Liver (tissue), 3 donors: ENCODE measurements around the gene RNF25.

Source experiments
- CTCF ChIP-seq: fragments of 150-350 bp; IDR thresholded peaks from 2 replicates; pipeline ENCODE4 v1.5.1; 2017; ENCODE audit warnings: improper control_type of control experiment, low read depth, low read length; ENCODE audit not compliant: missing input control
- EGR1 ChIP-seq, 2 donors: IDR thresholded peaks; 2 replicates each; pipeline ENCODE4 v1.6.1; 2016 to 2018; ENCODE audit warnings: antibody characterized with exemption in 2 of 2, low read depth in 2 of 2
- GABPA ChIP-seq, 2 donors: IDR thresholded peaks in 1 of 2; conservative IDR thresholded peaks in 1 of 2; 2 replicates each; pipeline ENCODE4 v1.6.1; 2016; ENCODE audit warnings: antibody characterized with exemption in 2 of 2, mild to moderate bottlenecking in 1 of 2, moderate library complexity in 1 of 2
- HNF4G ChIP-seq: IDR thresholded peaks from 2 replicates; pipeline ENCODE4 v1.6.1; 2016; ENCODE audit warnings: antibody characterized with exemption
- JUND ChIP-seq, 2 donors: IDR thresholded peaks; 2 replicates each; pipeline ENCODE4 v1.6.1; 2016; ENCODE audit warnings: antibody characterized with exemption in 2 of 2
- MAX ChIP-seq: IDR thresholded peaks from 2 replicates; pipeline ENCODE4 v1.6.1; 2016; ENCODE audit warnings: antibody characterized with exemption
- RAD21 ChIP-seq, 2 donors: IDR thresholded peaks; 2 replicates each; pipeline ENCODE4 v1.6.1; 2016; ENCODE audit warnings: antibody characterized with exemption in 2 of 2, mild to moderate bottlenecking in 2 of 2
- REST ChIP-seq: IDR thresholded peaks from 2 replicates; pipeline ENCODE4 v1.6.1; 2016; ENCODE audit warnings: antibody characterized with exemption, mild to moderate bottlenecking
- RXRA ChIP-seq, 2 donors: IDR thresholded peaks; 2 replicates each; pipeline ENCODE4 v1.6.1; 2017 to 2018; ENCODE audit warnings: antibody characterized with exemption in 2 of 2, mild to moderate bottlenecking in 1 of 2
- SP1 ChIP-seq: IDR thresholded peaks from 2 replicates; pipeline ENCODE4 v1.6.1; 2018; ENCODE audit warnings: antibody characterized with exemption, mild to moderate bottlenecking
- YY1 ChIP-seq: IDR thresholded peaks from 2 replicates; pipeline ENCODE4 v1.6.1; 2016; ENCODE audit warnings: antibody characterized with exemption, mild to moderate bottlenecking
- ZBTB33 ChIP-seq: IDR thresholded peaks from 2 replicates; pipeline ENCODE4 v1.6.1; 2016; ENCODE audit warnings: antibody characterized with exemption
- donor health status: healthy.
- donor health status: healthy.

- TF ChIP-seq YY1 (no peak), MAX (no peak), CTCF (no peak), RXRA (IDR thresholded peaks at IDR 0.05) (no peak), SP1 (no peak), REST (no peak), ZBTB33 (no peak), GABPA (IDR thresholded peaks at IDR 0.05 in 1 of 2, conservative IDR thresholded peaks at IDR 0.05 in 1 of 2) (no peak), JUND (IDR thresholded peaks at IDR 0.05) (no peak), RAD21 (IDR thresholded peaks at IDR 0.05) (no peak), HNF4G (no peak), EGR1 (IDR thresholded peaks at IDR 0.05; ENCODE audit: low read depth in 2 of 2) (no peak)
Observed at GRCh38 chr2:218679119-218679518, 7.3 kb upstream of the RNF25 start.
